Lung (tissue), 12 donors: Measurements from ENCODE around the gene CTDSP2. TPM values are rescaled to one million over a fixed set of nuclear protein-coding genes. Genes with fewer than 3 reads are reported as not detected.

ENCODE experiments used
- ATAC-seq: fragments of 200-7000 bp; cut with Tn5 transposase; one replicate; pipeline ENCODE4 v1.9.1; 2020; ENCODE audit warnings: moderate number of reproducible peaks; ENCODE audit not compliant: insufficient read depth, low FRiP score
- DNase-seq, 3 donors: peaks; one replicate each; pipeline ENCODE4 v3.0.0-alpha.2; 2013 to 2017
- H3K27ac ChIP-seq, 2 donors: one replicate each; pipeline ENCODE4 v1.5.1; 2013; ENCODE audit warnings: mild to moderate bottlenecking in 2 of 2, moderate library complexity in 2 of 2, control low read depth in 1 of 2, inconsistent platforms in 1 of 2, low read depth in 1 of 2, low read length in 1 of 2
- H3K27me3 ChIP-seq, 3 donors: one replicate each; pipeline ENCODE4 v1.5.1; 2013; ENCODE audit warnings: low read length in 2 of 3; ENCODE audit not compliant: control insufficient read depth in 3 of 3, insufficient read depth in 3 of 3
- H3K36me3 ChIP-seq, 4 donors: one replicate each; pipeline ENCODE4 v1.5.1; 2013; ENCODE audit warnings: low read length in 4 of 4, mild to moderate bottlenecking in 1 of 4, moderate library complexity in 1 of 4; ENCODE audit not compliant: control insufficient read depth in 4 of 4, insufficient read depth in 4 of 4
- H3K4me1 ChIP-seq, 5 donors: one replicate each; pipeline ENCODE4 v1.5.1; 2013; ENCODE audit warnings: low read length in 5 of 5, mild to moderate bottlenecking in 2 of 5, moderate library complexity in 1 of 5; ENCODE audit not compliant: control insufficient read depth in 5 of 5, insufficient read depth in 5 of 5
- H3K4me3 ChIP-seq: one replicate; pipeline ENCODE4 v1.5.1; 2013; ENCODE audit warnings: mild to moderate bottlenecking, control low read depth, moderate library complexity
- H3K9ac ChIP-seq, 2 donors: one replicate each; pipeline ENCODE4 v1.5.1; 2013; ENCODE audit warnings: low read length in 2 of 2, control low read depth in 1 of 2; ENCODE audit not compliant: insufficient read depth in 1 of 2
- H3K9me3 ChIP-seq, 4 donors: one replicate each; pipeline ENCODE4 v1.5.1; 2013; ENCODE audit warnings: low read length in 3 of 4, mild to moderate bottlenecking in 1 of 4, moderate library complexity in 1 of 4; ENCODE audit not compliant: control insufficient read depth in 4 of 4, insufficient read depth in 3 of 4
- WGBS, 2 donors: extraction: QIAGEN DNeasy Blood & Tissue Kit; methylation state at CpG; one replicate each; pipeline ENCODE4 v1.1.7; 2013; 5-methylcytosine and 5-hydroxymethylcytosine counted together
- polyA plus RNA-seq, 2 donors: library from polyadenylated mRNA; stranded (reverse); fragments of 200-250 nt; gene quantifications; one replicate each; pipeline ENCODE4 v1.2.1, GENCODE V29; 2013
- total RNA-seq, 2 donors: library from RNA; depleted of rRNA in 1 of 2; stranded (reverse); fragments of >200 nt in 1 of 2; gene quantifications; one replicate each; pipeline ENCODE4 v1.2.1, GENCODE V29; 2014 to 2021
- TF ChIP-seq, protein P1 (sequence below): IDR thresholded peaks from 2 replicates; pipeline ENCODE4 v1.5.1; 2012; ENCODE audit warnings: mild to moderate bottlenecking; ENCODE audit errors: control extremely low read depth, extremely low read depth
- donor health status: control.
- donor health status: control.
- donor health status: Bipolar disorder and iron deficiency.
- donor health status: healthy.
- donor health status: DM: yes; HTN: yes; CAD: no.

Gene CTDSP2
- total and polyA plus RNA-seq, 4 donors = 46.8 to 179 (median 133) TPM

DNA sequence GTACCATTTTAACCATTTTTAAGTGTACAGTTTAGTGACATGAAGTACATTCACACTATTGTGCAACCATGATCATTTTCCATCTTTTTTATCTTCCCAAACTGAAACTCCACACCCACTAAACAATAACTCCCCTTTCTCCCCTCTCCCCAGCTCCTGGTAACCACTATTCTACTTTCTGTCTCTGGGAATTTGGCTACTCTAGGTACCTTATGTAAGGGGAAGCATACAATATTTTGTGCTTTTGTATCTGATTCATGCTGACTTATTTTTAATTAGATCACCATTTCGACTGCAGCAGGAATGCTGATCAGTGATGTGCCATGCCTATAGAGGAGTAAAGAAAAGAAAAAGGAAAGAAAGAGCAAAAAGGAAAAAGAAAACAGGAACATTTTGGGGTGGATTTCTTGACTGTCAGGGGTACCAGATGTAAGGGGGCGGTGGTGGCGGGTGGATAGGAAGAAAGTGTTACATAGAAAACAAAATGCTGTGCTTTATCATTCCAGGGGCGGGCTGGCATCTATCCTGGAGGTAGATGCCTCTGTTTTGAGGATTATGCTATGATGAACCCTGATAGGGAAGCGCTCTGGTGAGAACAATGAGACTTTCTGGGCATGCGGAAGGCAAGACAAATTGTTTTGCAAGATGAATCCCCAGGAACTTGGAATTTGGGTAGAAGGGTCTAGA is 45.2 kb upstream of the CTDSP2 start:
- H3K4me3 ChIP-seq = no peak overlapping the region
- TF ChIP-seq, protein P1, sequence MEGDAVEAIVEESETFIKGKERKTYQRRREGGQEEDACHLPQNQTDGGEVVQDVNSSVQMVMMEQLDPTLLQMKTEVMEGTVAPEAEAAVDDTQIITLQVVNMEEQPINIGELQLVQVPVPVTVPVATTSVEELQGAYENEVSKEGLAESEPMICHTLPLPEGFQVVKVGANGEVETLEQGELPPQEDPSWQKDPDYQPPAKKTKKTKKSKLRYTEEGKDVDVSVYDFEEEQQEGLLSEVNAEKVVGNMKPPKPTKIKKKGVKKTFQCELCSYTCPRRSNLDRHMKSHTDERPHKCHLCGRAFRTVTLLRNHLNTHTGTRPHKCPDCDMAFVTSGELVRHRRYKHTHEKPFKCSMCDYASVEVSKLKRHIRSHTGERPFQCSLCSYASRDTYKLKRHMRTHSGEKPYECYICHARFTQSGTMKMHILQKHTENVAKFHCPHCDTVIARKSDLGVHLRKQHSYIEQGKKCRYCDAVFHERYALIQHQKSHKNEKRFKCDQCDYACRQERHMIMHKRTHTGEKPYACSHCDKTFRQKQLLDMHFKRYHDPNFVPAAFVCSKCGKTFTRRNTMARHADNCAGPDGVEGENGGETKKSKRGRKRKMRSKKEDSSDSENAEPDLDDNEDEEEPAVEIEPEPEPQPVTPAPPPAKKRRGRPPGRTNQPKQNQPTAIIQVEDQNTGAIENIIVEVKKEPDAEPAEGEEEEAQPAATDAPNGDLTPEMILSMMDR = no peak
- DNase-seq (peak in 1 of 3 donors; percentile 50), ATAC-seq (no peak)
- no peaks in the 10 kb centered on the region for H3K36me3 ChIP-seq
- H3K27ac ChIP-seq = peak overlapping the region in 1 of 2 donors; percentile 28
- WGBS, 2 donors = 89 to 90% methylated on average over 6 of the region's 6 CpGs
- H3K4me1 ChIP-seq = peaks cover 32 to 89% (median 65%) of the 10 kb centered on the region in 5 donors
- no peaks in the 10 kb centered on the region for H3K27me3 ChIP-seq
- no peaks in the 10 kb centered on the region for H3K9me3 ChIP-seq
- no peak overlapping the region for H3K9ac ChIP-seq

DNA sequence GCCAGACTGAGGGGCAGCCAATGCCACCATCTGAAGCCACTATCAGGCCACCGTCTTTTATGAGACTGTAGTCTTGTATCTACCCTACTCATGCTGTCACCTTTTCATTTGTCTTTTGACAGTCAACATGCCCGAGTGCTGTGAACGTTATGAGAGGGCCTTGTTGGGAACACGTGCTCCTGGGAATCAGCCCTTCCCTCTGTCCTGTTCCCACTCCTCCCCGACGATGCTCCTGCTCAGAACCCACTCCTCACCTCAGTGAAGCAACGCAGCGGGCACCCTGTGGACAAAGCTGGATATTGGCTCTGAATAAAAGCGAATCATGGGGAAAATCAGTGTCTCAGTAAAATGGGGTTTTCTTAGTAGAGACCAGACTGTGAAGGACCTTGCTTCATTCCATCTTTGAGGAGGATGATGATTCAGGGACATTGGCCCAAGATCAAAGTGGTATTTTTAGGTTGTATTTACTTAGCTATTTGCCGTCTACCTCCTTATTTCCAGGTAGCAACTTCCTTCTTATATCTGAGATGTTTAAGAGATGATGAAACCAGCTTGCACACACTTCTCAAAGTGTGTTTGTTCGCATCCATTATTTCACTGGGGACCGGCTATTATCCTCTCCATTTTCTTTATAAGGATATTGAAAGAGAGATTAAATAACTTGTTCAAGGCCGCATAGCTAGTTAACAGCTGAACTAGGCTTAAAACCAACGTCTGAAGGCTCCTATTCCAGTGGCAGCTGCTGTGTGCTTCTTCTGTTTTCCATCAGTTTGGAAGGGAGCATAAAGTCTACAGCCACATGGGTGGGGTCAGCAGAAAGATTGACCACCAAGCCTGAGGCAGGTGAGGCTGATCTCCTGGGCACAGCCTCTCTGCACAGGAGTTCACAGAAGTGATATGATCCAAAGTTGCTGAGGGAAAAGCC is 43.9 kb upstream of the CTDSP2 start:
- WGBS, 2 donors = 65 to 80% methylated on average over 14 of the region's 14 CpGs
- Histone ChIP-seq H3K27me3 (no peaks in the 10 kb centered on the region), H3K9ac (peak overlapping the region in 1 of 2 donors; percentile 67), H3K36me3 (no peaks in the 10 kb centered on the region), H3K27ac (peak overlapping the region; percentile 57 to 98), H3K4me1 (peaks cover 28 to 82% (median 55%) of the 10 kb centered on the region in 5 donors), H3K4me3 (no peak overlapping the region), H3K9me3 (no peaks in the 10 kb centered on the region)
- ATAC-seq (peak; percentile 6), DNase-seq (peak in 2 of 3 donors; percentile 36 to 55)
- TF ChIP-seq, protein P1 = no peak

DNA sequence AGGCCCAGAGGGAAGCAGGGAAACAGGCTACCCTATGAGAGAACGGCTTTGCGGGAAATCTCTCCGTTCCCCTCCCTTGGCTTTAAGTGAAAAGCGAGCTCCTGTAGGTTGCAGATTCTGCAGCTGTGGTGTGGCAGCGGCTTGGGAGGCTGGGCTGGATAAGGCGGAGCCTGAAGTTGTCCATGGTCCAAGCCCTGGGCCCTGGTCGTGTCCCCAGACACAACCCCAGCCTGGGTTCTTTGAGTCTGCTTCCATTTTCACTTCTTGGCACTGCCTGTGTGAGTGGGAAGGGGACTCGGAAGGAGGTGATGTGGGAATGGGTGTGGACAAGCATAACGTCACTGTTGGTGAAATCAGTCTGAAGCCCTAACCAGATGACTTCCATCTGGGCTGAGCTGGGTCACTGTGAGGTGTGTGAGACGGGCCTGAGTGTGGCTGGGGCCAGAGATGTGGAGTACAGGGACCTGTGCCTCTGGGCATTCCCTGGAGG is 43.0 kb upstream of the CTDSP2 start:
- no peaks in the 10 kb centered on the region for H3K27me3 ChIP-seq
- H3K9ac ChIP-seq = peak overlapping the region in 1 of 2 donors; percentile 67
- no peaks in the 10 kb centered on the region for H3K36me3 ChIP-seq
- peak; percentile 38 for ATAC-seq
- peaks cover 27 to 73% (median 46%) of the 10 kb centered on the region in 5 donors for H3K4me1 ChIP-seq
- H3K9me3 ChIP-seq = no peaks in the 10 kb centered on the region
- H3K27ac ChIP-seq = peak overlapping the region; percentile 57 to 98
- no peak overlapping the region for H3K4me3 ChIP-seq
- peak; percentile 87 to 93 (median 91) for DNase-seq
- WGBS, 2 donors = 42 to 69% methylated on average over 10 of the region's 10 CpGs
- TF ChIP-seq, protein P1 = no peak
